Panc1 (cell line): Measurements from ENCODE around the gene EIPR1. TPM values are rescaled to one million over a fixed set of nuclear protein-coding genes. Genes with fewer than 3 reads are reported as not detected.

Experiments used
- ATAC-seq: fragments of 200-7000 bp; cut with Tn5 transposase; 2 replicates; pipeline ENCODE4 v1.9.1; 2020; ENCODE audit warnings: mild to moderate bottlenecking, moderate library complexity
- BruUV-seq: library from RNA; stranded (reverse); fragments of 400-500 nt; replicated peaks from 2 replicates; lab custom pipeline; 2021; lab: Mats Ljungman, UMichigan
- CTCF ChIA-PET: fragments of 300-600 bp; sonication (Branson Sonifier 250); formaldehyde crosslinking; loops from one replicate; lab custom pipeline; 2022; ENCODE audit warnings: antibody characterized with exemption; lab: Charles Lee
- POLR2A ChIA-PET: fragments of 300-600 bp; sonication (Branson Sonifier 250); formaldehyde crosslinking; loops from one replicate; lab custom pipeline; 2022; ENCODE audit warnings: antibody characterized with exemption; lab: Charles Lee
- DNase-seq: peaks from one replicate; pipeline ENCODE4 v3.0.0-alpha.2; 2010; ENCODE audit warnings: low read depth, low spot score
- H3K27ac ChIP-seq: 2 replicates; pipeline ENCODE4 v1.5.1; 2011; ENCODE audit warnings: mild to moderate bottlenecking, low read length, inconsistent platforms
- H3K27me3 ChIP-seq: fragments of 200-500 bp; sonication (Bioruptor generic); 2 replicates; pipeline ENCODE4 v1.6.0; 2014; ENCODE audit warnings: low read length, inconsistent platforms; ENCODE audit not compliant: control insufficient read depth, insufficient read depth
- H3K36me3 ChIP-seq: fragments of 200-500 bp; sonication (Bioruptor generic); 2 replicates; pipeline ENCODE4 v1.5.1; 2014; ENCODE audit warnings: inconsistent platforms, mild to moderate bottlenecking, low read length, moderate library complexity; ENCODE audit not compliant: control insufficient read depth, insufficient read depth
- H3K4me1 ChIP-seq: 2 replicates; pipeline ENCODE4 v1.5.1; 2011; ENCODE audit warnings: inconsistent platforms, mild to moderate bottlenecking, low read length, moderate library complexity; ENCODE audit not compliant: control insufficient read depth, insufficient read depth
- H3K4me3 ChIP-seq, 2 experiments: 2 replicates each; pipeline ENCODE4 v1.5.1; 2011 to 2012; ENCODE audit warnings: low read depth in 2 of 2, low read length in 2 of 2, mild to moderate bottlenecking in 2 of 2, inconsistent platforms in 1 of 2, moderate library complexity in 1 of 2
- H3K9me3 ChIP-seq: fragments of 200-500 bp; sonication (Bioruptor generic); 2 replicates; pipeline ENCODE4 v1.5.1; 2014; ENCODE audit warnings: low read depth, mild to moderate bottlenecking, inconsistent platforms, low read length, moderate library complexity; ENCODE audit not compliant: control insufficient read depth, insufficient read depth
- POLR2AphosphoS5 ChIP-seq: IDR thresholded peaks from 2 replicates; pipeline ENCODE4 v1.6.1; 2012; ENCODE audit warnings: mild to moderate bottlenecking, low read depth, low read length, moderate library complexity
- SIN3A ChIP-seq: IDR thresholded peaks from 2 replicates; pipeline ENCODE4 v1.6.1; 2012; ENCODE audit warnings: low read depth, mild to moderate bottlenecking, low read length, moderate library complexity, borderline replicate concordance; ENCODE audit not compliant: insufficient read depth
- TCF7L2 ChIP-seq: IDR thresholded peaks from 2 replicates; pipeline ENCODE4 v1.6.1; 2011; ENCODE audit warnings: mild to moderate bottlenecking, low read depth, low read length, inconsistent platforms
- in situ Hi-C: cut with HindIII; loops from 2 replicates; pipeline ENCODE4 v1.10.0; 2016; ENCODE audit warnings: low sequenced_read_pairs, low pct_unique_long_range_greater_than_20kb
- intact Hi-C: fragments of 100-400 bp; cut with micrococcal nuclease; formaldehyde crosslinking; loops from one replicate; pipeline ENCODE4 v1.10.0; 2022; ENCODE audit not compliant: unreplicated experiment
- total RNA-seq: library from RNA; stranded (reverse); gene quantifications from one replicate; pipeline ENCODE4 v1.2.1, GENCODE V29; 2021; ENCODE audit not compliant: unreplicated experiment
- TF ChIP-seq, protein P1 (sequence below): fragments of 450-650 bp; IDR thresholded peaks from 2 replicates; pipeline ENCODE4 v1.5.1; 2017; ENCODE audit warnings: mild to moderate bottlenecking
- TF ChIP-seq, protein P2 (sequence below), 2 experiments: IDR thresholded peaks; 2 replicates each; pipeline ENCODE4 v1.6.1; 2011 to 2012; ENCODE audit warnings: low read depth in 2 of 2, control low read depth in 1 of 2, low read length in 1 of 2, mild to moderate bottlenecking in 1 of 2, moderate library complexity in 1 of 2; ENCODE audit not compliant: insufficient read depth in 1 of 2

The EIPR1 gene
- total RNA-seq, 1 experiment from 2014 or later: 26.7 TPM

DNA sequence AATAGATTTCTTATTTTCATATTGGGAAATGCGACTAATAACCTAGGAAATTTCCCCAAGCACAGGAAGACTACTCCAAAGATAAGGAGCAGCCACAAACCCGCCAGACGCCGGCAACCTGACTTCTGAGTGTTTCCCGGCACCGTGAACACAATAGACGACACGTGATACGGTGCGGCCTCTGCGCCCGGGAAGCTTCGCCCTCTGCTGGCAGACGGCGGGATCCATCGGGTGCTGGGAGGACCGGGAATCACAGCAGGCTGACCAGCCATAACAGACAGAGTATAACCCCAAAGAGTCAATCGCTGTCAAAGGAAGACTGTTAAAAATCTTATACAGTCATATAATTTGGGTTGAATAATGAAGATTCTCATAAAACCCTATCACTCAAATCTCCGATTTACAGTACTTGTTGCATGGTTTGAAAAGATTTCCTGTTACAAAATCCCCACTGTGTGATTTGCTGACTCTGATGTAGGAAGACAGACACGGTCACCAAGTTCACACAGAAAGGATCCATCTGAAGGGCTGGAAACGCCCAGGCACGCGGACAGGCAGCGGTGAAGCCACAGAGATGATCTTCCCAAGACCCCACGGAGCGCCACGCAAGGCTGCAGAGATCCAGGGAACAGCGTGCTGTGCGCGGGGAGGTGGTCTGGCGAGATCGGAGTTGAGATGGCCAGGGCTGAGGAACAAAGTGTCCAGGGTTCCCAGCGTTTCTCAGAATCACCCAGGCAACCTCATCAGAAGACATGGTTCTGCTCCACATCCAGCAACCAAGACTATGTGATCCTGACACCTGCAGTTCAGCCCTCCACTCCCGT, 73.8 kb downstream of the EIPR1 start:
- in situ Hi-C loops: no loop called here
- CTCF ChIA-PET: no interaction called here
- peak overlapping the region; percentile 22 to 44 for H3K4me3 ChIP-seq

DNA sequence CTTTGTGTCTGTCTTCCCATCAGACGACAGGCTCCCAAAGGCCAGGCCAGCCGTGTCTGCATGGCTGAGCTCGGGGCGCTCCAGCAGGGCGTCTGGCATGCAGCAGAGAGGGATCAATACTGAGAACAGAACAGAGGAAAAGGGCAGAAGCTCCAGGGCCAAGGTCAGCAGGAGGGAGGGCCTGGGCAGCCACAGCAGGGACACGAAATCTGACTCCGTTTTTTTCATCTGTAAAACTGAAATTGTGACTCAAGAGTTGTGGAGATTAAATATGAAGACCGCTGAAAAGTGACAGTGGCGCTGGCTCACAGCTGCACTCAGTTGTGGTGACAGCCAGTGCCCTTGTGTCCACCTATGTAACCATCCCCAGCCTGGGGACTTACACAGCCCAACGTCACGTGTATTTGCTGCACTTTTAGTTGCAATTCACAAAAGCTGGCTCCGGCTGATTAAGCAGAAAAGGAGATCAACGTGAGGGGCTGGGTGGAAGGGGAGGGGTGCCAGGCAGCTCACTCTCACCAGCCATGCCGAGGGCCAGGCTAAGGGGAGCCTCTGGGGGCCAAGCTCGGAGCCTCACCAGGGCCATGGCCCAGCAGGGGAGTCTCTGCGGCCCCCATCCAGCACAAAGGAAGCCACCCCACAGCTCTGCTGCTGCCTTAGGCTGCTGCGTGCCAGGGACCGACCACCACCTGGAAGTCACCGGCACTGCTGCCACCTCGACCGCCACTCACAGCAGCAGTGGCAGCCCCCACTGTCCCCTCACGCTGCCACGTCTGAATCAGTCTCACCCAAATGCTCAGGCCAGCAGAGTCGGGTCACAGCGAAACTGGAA, 74.7 kb downstream of the EIPR1 start:
- ChIA-PET CTCF (no interaction called here), POLR2A (no interaction called here)
- TF ChIP-seq SIN3A: no peak
- TF ChIP-seq POLR2AphosphoS5: no peak
- Histone ChIP-seq H3K27me3 (no peaks in the 10 kb centered on the region), H3K4me1 (peaks cover 4% of the 10 kb centered on the region; the same call in 1 of the 2 replicates), H3K4me3 (peak overlapping the region; percentile 22 to 44), H3K27ac (peak overlapping the region; percentile 71), H3K36me3 (no peaks in the 10 kb centered on the region), H3K9me3 (no peaks in the 10 kb centered on the region)
- in situ Hi-C loops (no loop called here), intact Hi-C loops (no loop called here)
- no peak for DNase-seq
- ATAC-seq: peak; percentile 25
- no TSS peak for BruUV-seq

More for the DNA sequence above, 73.8 kb downstream of the EIPR1 start:
- TF ChIP-seq POLR2AphosphoS5 (no peak), TCF7L2 (peak; percentile 50; the same call in 1 of the 2 replicates), SIN3A (no peak)
- TF ChIP-seq, protein P1, sequence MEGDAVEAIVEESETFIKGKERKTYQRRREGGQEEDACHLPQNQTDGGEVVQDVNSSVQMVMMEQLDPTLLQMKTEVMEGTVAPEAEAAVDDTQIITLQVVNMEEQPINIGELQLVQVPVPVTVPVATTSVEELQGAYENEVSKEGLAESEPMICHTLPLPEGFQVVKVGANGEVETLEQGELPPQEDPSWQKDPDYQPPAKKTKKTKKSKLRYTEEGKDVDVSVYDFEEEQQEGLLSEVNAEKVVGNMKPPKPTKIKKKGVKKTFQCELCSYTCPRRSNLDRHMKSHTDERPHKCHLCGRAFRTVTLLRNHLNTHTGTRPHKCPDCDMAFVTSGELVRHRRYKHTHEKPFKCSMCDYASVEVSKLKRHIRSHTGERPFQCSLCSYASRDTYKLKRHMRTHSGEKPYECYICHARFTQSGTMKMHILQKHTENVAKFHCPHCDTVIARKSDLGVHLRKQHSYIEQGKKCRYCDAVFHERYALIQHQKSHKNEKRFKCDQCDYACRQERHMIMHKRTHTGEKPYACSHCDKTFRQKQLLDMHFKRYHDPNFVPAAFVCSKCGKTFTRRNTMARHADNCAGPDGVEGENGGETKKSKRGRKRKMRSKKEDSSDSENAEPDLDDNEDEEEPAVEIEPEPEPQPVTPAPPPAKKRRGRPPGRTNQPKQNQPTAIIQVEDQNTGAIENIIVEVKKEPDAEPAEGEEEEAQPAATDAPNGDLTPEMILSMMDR: peak; percentile 98
- TF ChIP-seq, protein P2, sequence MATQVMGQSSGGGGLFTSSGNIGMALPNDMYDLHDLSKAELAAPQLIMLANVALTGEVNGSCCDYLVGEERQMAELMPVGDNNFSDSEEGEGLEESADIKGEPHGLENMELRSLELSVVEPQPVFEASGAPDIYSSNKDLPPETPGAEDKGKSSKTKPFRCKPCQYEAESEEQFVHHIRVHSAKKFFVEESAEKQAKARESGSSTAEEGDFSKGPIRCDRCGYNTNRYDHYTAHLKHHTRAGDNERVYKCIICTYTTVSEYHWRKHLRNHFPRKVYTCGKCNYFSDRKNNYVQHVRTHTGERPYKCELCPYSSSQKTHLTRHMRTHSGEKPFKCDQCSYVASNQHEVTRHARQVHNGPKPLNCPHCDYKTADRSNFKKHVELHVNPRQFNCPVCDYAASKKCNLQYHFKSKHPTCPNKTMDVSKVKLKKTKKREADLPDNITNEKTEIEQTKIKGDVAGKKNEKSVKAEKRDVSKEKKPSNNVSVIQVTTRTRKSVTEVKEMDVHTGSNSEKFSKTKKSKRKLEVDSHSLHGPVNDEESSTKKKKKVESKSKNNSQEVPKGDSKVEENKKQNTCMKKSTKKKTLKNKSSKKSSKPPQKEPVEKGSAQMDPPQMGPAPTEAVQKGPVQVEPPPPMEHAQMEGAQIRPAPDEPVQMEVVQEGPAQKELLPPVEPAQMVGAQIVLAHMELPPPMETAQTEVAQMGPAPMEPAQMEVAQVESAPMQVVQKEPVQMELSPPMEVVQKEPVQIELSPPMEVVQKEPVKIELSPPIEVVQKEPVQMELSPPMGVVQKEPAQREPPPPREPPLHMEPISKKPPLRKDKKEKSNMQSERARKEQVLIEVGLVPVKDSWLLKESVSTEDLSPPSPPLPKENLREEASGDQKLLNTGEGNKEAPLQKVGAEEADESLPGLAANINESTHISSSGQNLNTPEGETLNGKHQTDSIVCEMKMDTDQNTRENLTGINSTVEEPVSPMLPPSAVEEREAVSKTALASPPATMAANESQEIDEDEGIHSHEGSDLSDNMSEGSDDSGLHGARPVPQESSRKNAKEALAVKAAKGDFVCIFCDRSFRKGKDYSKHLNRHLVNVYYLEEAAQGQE (IDR thresholded peaks at IDR 0.05; ENCODE audit: insufficient read depth in 1 of 2, low read depth in 2 of 2, low read length in 1 of 2): no peak
- DNase-seq (peak; percentile 61), ATAC-seq (peak; percentile 100)
- H3K36me3 ChIP-seq: no peaks in the 10 kb centered on the region
- intact Hi-C loops: no loop called here
- BruUV-seq: no TSS peak
- peaks cover 4% of the 10 kb centered on the region; the same call in 1 of the 2 replicates for H3K4me1 ChIP-seq
- no peaks in the 10 kb centered on the region for H3K27me3 ChIP-seq
- H3K9me3 ChIP-seq: no peaks in the 10 kb centered on the region
- H3K27ac ChIP-seq: peak overlapping the region; percentile 71
- POLR2A ChIA-PET: no interaction called here
